HCT116 (cell line): ENCODE measurements around the gene CACNA2D3.

Source experiments
- CTCF ChIP-seq, 3 experiments: fragments of 200-600 bp in 1 of 3; sonication (generic) in 1 of 3; IDR thresholded peaks in 2 of 3; conservative IDR thresholded peaks in 1 of 3; 2 replicates each; pipeline ENCODE4 v1.5.1; 2012 to 2017; ENCODE audit warnings: low read depth in 2 of 3, low read length in 2 of 3, antibody characterized with exemption in 1 of 3, borderline replicate concordance in 1 of 3, control low read depth in 1 of 3, mild to moderate bottlenecking in 1 of 3, mixed read lengths in 1 of 3, mixed run types in 1 of 3, moderate library complexity in 1 of 3; ENCODE audit not compliant: insufficient read depth in 1 of 3
- EZH2 ChIP-seq: fragments of 200-600 bp; sonication (generic); IDR thresholded peaks from 2 replicates; pipeline ENCODE4 v1.6.1; 2017; ENCODE audit warnings: antibody characterized with exemption, mixed run types
- EZH2phosphoT487 ChIP-seq: fragments of 200-600 bp; IDR thresholded peaks from 2 replicates; pipeline ENCODE4 v1.6.1; 2018; ENCODE audit warnings: antibody characterized with exemption, borderline replicate concordance
- POLR2AphosphoS5 ChIP-seq: IDR thresholded peaks from 2 replicates; pipeline ENCODE4 v1.6.1; 2011; ENCODE audit warnings: mild to moderate bottlenecking, low read depth, low read length, moderate library complexity
- SP1 ChIP-seq: IDR thresholded peaks from 2 replicates; pipeline ENCODE4 v1.6.1; 2012; ENCODE audit warnings: low read depth
- YY1 ChIP-seq: IDR thresholded peaks from 2 replicates; pipeline ENCODE4 v1.6.1; 2011; ENCODE audit warnings: low read length, low read depth, moderate library complexity, mild to moderate bottlenecking; ENCODE audit not compliant: insufficient replicate concordance; ENCODE audit errors: extremely low read depth

GRCh38 chr3:54871867-54872266 lies 749.5 kb downstream of the CACNA2D3 start:
- TF ChIP-seq SP1, result no peak
- no peak for TF ChIP-seq CTCF (IDR thresholded peaks at IDR 0.05 in 2 of 3, conservative IDR thresholded peaks at IDR 0.05 in 1 of 3; ENCODE audit: borderline replicate concordance in 1 of 3, insufficient read depth in 1 of 3, low read depth in 2 of 3, low read length in 2 of 3)
- TF ChIP-seq EZH2, result no peak
- no peak for TF ChIP-seq YY1
- TF ChIP-seq EZH2phosphoT487, result no peak
- no peak for TF ChIP-seq POLR2AphosphoS5
